Measurements from ENCODE around the gene PLCB3.
"Not testable (repeated sequence)": the region's sequence is repeated elsewhere in the genome, so short reads cannot be mapped to it uniquely, and the experiment has no call there.

PLCB3 gene

DNA sequence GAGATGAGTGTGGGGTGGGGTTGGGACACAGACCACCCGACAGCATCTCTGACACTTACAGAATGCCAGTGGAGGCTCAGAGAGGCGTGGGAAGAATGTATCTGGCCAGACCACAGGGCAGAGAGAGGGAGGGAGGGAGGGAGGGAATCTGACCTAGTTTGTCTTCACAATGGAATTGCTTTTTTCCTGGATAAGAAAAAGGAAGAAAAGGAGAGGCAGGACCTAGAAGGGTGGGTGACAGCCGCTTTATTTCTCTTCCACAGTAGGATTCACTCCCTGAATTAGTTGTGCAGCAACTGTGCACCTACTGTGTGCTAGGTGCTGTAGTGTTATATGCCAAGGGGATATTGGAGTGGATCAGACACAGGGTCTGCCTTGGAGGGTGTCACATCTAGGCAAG is 43.4 kb downstream of the PLCB3 start:
- no peak overlapping the region for H3K4me3 ChIP-seq (ENCODE audit: low read depth, low read length)
- no peak for DNase-seq (ENCODE audit: low read depth)

DNA sequence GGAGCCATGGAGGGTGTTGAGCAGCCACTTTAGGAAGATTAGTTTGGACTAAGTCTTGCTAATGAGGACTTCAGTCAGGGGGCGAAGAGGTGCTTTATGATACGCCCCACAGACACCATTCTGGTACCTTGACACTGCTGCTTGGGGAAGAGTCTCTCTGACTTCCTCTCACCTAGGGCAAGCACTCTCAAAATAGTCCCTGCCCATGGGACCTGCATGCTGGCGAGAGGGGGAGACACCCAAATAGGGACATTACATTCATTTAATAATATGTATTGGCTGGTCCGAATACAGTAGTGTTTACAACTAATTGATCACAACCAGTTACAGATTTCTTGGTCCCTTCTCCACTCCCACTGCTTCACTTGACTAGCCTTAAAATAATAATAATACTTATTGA is 44.4 kb downstream of the PLCB3 start:
- no peak for DNase-seq (ENCODE audit: low read depth)
- H3K4me3 ChIP-seq (ENCODE audit: low read depth, low read length) = no peak overlapping the region

DNA sequence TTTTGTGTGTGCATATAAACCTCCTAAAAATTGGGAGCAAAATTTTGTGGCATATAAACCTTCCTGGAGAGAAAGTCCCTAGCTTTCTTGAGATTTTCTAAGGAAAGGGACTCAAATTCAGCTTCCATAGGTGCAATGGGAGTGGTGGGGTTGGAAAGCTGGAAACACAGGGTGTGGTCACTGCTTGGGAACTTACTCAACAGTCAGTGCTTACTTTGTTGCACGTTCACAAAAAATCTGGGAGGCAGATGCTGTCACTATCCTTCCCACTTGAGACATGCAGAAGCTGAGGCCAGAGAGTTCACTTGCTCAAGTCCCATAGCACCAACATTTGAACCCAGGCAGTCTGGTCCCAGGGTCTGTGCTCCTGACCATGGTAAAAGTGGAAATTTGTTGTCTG is 44.9 kb downstream of the PLCB3 start:
- no peak for DNase-seq (ENCODE audit: low read depth)
- no peak overlapping the region for H3K4me3 ChIP-seq (ENCODE audit: low read depth, low read length)

DNA sequence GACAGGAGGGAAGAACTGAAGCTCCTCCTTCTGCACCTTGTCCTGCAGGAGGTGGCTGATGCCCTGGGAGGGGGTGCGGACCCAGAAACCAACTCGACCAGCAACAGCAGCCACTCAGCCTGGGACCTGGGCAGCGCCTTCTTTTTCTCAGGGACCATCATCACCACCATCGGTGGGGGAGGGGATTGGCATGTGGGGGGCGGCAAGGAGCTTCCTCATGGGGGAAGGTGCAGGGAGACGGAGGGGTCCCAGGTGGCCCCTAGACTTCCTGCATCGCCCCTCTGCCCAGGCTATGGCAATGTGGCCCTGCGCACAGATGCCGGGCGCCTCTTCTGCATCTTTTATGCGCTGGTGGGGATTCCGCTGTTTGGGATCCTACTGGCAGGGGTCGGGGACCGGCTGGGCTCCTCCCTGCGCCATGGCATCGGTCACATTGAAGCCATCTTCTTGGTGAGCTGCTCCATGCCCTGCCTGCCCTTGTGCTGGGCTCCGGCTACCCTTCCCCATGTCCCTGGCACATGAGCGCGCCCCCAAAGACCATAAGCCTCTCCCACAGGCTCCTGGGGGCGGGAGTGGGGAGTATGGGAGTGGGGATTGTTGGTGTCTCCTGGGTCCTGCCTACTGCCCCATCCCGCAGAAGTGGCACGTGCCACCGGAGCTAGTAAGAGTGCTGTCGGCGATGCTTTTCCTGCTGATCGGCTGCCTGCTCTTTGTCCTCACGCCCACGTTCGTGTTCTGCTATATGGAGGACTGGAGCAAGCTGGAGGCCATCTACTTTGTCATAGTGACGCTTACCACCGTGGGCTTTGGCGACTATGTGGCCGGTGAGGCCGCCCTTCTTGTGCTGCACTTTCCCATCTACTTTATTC is 45.7 kb downstream of the PLCB3 start:
- no peak for DNase-seq (ENCODE audit: low read depth)
- no peak overlapping the region for H3K4me3 ChIP-seq (ENCODE audit: low read depth, low read length)

DNA sequence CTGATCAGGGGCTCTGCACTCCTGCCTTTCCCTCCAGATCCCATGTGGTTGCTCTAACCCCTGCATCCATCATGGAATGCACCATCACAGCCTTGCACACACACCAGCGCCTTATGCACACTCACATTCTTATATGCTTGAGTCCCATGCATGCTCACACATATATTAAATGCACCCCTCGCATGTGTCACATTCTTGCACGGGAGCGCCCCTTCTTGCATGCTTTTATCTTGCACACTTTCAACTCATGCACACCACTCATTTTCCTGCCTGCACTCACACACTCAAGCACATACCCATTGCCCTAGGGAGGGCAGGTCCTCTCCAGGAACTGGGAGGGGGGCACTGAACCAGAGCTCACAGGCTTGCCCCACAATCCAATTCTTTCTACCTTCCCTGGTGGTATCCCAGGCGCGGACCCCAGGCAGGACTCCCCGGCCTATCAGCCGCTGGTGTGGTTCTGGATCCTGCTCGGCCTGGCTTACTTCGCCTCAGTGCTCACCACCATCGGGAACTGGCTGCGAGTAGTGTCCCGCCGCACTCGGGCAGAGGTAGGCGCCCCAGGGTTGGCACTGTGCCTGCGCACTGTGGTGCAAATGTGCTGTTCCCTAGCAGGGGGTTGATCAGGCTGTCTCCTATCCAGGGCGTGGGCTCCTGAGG is 46.5 kb downstream of the PLCB3 start:
- no peak overlapping the region for H3K4me3 ChIP-seq (ENCODE audit: low read depth, low read length)
- no peak for DNase-seq (ENCODE audit: low read depth)

DNA sequence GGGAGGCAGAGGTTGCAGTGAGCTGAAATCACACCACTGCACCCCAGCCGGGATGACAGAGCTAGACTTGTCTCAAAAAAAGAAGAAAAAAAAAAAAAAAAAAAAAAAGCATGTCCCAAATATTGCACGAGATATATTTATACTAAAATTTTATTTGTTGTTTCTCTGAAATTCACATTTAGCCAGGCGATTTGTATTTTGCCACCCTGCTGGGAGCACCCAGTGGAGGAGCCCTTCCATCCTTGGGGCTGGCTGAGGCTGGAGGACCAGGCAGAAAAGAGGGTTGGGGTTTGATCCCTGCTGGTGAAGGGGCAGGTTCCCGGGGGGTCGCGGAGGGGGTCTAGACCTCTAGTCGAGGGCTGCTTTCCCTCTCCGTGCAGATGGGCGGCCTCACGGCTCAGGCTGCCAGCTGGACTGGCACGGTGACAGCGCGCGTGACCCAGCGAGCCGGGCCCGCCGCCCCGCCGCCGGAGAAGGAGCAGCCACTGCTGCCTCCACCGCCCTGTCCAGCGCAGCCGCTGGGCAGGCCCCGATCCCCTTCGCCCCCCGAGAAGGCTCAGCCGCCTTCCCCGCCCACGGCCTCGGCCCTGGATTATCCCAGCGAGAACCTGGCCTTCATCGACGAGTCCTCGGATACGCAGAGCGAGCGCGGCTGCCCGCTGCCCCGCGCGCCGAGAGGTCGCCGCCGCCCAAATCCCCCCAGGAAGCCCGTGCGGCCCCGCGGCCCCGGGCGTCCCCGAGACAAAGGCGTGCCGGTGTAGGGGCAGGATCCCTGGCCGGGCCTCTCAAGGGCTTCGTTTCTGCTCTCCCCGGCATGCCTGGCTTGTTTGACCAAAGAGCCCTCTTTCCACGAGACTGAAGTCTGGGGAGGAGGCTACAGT is 47.9 kb downstream of the PLCB3 start:
- H3K4me3 ChIP-seq (ENCODE audit: low read depth, low read length) = peak overlapping the region; percentile 24
- DNase-seq (ENCODE audit: low read depth) = no peak

DNA sequence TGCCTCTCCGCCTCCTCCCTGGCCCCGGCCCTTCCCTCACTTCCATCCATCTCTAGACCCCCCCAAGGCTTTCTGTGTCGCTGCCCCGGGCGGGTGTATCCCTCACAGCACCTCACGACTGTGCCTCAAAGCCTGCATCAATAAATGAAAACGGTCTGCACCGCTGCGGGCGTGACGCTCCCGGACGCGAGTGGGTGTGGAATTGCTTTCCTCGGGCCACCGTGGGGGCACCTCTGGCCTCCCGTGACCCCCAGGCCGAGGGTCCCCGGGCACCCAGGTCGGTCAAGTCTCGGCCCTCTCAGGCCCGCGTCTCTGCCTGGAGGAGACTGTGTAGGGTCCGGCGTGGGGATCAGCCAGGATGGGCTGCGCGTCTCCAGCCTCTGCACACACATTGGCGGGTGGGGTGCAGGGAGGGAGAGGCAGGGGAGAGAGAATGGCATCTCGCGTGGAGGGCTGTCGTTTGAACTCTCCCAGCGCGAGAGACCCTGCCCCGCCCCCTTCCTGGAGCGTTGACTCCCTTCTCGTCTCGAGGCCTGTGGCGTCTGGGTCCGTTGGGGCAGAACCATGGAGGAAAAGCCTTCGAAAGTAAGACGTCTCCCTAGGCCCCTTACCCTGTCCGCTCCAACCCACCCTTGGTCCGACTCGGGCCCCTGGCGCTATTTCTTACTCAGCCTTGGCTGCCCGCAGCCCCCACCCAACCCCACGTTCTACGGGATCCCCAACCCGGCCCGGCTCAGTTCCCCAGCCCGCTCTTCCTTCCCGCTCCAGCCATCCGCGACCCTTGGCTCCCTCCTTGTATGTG is 48.7 kb downstream of the PLCB3 start, which contains the start of gene CATSPERZ:
TSS of gene CATSPERZ (plus strand) at position 512 of the 802 bp plus-strand sequence. CDS start at position 565, 53 bp downstream.
- peak within 1 kb of the TSS; percentile 24 for H3K4me3 ChIP-seq (ENCODE audit: low read depth, low read length)
- DNase-seq (ENCODE audit: low read depth) = no peak

DNA sequence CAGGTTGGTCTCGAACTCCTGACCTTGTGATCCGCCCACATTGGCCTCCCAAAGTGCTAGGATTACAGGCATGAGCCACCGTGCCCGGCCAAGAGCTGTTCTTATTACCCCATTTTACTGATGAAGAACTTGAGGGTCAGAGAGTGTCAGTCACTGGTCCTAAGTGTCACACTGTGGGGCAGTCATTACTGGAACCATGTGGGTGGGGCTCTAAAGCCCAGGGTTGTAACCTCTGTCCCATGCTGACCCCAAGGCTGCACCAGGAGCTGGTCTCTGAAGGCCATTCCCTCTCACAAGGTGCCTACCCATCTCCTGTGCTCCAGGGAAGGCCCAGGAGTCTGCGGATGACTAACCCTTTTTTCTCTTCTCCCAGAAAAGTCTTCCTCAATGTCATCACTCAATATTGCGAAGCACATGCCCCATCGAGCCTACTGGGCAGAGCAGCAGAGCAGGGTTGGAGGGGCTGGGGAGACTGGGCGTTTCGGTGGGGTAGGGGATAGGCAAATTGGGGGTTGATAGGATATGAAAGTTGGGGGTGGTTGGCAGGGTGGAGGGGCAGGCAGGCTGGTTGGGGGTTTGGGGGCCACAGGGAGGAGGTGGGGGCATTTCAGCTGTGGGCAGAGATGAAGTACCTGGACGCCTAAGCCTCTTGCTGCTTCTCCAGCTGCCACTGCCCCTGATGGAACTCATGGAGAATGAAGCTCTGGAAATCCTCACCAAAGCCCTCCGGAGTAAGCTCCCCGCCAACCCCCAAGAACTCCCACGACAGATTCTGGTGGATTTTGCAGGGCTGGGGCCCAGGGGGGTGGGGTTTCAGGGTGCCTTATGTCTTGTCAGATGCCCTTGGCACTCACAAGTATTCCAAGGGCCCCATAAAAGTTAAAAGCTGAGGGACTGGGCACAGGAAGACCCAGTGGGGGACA is 52.0 kb downstream of the PLCB3 start:
- no peak overlapping the region for H3K4me3 ChIP-seq (ENCODE audit: low read depth, low read length)
- DNase-seq (ENCODE audit: low read depth) = no peak

DNA sequence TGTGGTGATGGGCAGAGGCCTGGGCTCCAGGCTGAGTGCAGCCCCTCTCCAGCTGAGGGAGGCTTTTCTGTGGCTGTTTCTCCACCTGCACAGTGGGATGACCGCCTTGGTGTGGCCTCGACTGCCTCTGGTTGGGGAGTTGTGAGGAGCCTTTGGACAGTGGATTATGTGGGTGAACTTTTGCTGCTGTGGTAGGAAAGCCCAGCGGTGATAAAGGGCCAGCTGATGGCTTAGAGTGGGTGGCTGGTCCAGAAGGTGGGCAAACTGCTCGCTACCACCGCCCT is 52.6 kb downstream of the PLCB3 start:
- peak overlapping the region; percentile 74 for H3K4me3 ChIP-seq (ENCODE audit: low read depth, low read length)
- no peak for DNase-seq (ENCODE audit: low read depth)

DNA sequence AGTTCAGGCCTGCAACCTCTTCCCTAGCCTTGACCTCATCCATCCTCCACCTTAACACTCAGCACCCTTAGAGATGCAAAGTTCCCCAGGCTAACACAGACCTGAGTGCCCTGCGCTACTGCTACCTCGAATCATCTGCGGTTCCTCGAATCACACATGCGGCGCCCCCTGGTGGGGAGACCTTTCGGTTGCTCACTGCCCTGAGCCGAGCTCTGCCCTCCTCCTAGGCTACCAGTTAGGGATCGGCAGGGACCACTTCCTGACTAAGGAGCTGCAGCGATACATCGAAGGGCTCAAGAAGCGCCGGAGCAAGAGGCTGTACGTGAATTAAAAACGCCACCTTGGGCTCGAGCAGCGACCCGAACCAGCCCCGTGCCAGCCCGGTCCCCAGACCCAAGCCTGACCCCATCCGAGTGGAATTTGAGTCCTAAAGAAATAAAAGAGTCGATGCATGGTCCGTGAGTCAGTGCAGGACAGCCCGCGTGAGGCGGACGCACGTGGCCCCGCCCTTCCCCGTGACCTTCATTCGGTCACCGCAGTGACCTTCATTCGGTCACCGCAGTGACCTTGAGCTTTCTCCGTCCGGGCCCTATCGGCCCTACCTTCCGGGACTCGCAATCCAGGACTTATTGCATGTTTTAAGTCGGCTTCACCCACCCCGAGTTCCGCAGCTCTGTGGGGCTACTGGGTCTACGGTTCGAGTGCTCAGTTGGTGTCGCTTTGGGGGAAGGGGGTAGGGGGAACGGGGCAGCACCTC is 53.2 kb downstream of the PLCB3 start:
- DNase-seq (ENCODE audit: low read depth) = peak; percentile 54
- peak overlapping the region; percentile 74 for H3K4me3 ChIP-seq (ENCODE audit: low read depth, low read length)

DNA sequence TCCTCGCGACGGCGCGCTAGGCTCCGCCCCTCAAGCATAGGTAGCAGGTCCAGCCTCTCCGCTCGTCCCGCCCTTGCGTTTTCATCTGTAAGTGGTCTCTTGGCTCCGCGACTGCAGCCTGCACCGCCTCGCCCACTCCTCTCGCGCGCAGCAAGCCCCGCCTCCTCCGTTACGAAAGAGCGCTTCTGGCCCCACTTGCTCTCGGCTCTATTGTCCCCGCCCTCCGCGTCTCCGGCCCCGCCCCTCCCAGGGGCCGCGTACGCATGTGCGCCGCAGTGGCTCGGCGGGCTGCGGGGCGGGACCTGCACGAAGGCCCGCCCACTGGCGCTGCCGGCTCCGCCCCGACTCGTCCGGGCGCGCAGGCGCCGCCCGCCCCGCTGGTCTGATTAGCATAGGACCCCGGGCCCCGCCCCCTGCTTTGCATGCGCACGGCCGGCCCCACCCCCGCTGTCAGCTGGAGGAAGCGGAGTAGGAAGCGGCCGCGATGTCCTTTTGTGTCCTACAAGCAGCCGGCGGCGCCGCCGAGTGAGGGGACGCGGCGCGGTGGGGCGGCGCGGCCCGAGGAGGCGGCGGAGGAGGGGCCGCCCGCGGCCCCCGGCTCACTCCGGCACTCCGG is 53.9 kb downstream of the PLCB3 start, which contains the start of gene ESRRA:
TSS of gene ESRRA (plus strand) at position 450 of the 616 bp plus-strand sequence. CDS start 1,656 bp downstream, outside the sequence.
- peak; percentile 89 for DNase-seq (ENCODE audit: low read depth)
- H3K4me3 ChIP-seq (ENCODE audit: low read depth, low read length) = peak within 1 kb of the TSS; percentile 74

DNA sequence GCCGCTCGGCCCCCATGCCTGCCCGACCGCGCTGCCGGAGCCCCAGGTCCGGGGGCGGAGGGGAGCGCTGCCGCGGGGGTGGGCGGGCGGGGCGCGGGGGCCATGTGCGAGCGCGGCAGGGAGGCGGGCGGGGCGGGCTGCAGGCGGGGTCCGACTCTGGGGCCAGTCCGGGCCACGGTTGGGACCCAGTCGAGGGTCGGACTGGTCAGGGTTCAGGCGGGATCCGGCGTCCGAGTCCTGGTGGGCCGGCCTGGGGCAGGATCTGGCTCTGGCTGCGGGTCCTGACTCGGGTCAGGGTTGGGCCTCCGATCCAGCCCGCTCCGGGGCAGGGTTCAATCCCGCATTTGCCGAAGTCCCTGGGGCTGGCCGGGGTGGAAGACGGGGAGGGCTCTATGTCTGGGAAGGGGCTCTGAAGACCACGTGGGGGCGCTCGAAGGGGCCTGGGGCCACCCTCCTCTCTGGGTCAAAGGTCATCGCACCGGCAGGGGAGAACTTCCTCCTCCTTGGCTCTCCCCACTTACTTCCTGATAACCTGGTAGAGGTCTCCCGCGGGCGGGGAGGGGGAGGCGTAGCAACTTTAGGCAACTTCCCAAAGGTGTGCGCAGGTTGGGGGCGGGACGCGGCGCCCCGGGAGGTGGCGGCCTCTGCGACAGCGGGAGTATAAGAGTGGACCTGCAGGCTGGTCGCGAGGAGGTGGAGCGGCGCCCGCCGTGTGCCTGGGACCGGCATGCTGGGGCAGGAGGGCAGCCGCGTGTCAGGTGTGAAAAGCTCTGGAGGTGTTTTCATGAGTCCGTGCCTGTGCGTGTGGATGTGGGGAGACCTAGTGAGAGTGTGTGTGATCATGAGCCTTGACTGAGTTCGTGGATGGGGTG is 54.6 kb downstream of the PLCB3 start:
- DNase-seq (ENCODE audit: low read depth) = no peak
- peak overlapping the region; percentile 72 for H3K4me3 ChIP-seq (ENCODE audit: low read depth, low read length)

DNA sequence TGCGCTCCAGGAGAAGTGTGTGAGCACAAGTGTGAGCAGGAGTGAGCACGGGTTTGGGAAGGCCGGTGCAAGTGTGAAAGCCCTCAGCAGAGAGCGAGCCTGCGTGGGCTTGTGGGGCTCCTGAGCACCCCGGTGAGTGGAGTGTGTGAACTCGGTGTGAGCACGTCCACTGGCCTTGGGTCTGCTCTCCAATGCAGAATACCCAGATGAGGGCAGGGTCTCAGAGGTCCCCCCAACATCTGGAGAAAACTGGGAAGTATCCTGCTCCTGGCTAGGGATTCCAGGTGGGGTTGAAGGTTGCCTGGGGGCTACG is 55.2 kb downstream of the PLCB3 start:
- DNase-seq (ENCODE audit: low read depth) = no peak
- H3K4me3 ChIP-seq (ENCODE audit: low read depth, low read length) = peak overlapping the region; percentile 72

DNA sequence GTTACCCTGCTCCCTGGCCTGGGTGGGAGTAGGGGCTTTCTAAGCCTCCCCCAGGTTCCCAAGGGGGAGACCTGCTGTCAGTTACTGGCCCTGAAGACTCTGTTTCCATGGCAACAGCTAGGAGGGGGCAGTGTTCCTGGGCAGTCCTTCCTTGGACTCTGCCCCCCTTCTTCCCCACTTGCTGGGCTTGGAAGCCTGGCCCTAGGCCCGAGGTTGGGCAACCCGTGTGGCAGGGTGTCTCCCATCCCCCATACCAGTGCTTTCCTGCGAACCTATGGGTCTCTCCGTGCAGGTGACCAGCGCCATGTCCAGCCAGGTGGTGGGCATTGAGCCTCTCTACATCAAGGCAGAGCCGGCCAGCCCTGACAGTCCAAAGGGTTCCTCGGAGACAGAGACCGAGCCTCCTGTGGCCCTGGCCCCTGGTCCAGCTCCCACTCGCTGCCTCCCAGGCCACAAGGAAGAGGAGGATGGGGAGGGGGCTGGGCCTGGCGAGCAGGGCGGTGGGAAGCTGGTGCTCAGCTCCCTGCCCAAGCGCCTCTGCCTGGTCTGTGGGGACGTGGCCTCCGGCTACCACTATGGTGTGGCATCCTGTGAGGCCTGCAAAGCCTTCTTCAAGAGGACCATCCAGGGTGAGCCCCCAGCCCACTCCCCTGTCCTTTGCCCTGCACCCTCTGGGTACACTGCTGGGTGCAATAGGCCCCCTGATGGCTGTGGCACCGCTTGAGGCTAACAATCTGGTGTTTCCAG is 55.7 kb downstream of the PLCB3 start:
- DNase-seq (ENCODE audit: low read depth) = no peak
- H3K4me3 ChIP-seq (ENCODE audit: low read depth, low read length) = peak overlapping the region; percentile 72

DNA sequence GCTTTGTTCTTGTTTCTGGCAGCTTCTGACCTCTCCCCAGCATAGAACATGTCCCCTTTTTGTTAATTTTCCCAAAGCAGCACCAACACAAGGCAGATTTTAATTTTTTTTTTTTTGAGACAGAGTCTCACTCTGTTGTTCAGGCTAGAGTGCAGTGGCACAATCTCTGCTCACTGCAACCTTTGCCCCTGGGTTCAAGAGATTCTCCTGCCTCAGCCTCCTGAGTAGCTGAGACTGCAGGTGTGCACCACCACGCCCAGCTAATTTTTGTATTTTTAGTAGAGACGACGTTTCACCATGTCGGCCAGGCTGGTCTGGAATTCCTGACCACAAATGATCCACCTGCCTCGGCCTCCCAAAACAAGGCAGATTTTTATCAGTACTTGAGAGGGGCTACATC is 56.5 kb downstream of the PLCB3 start:
- not testable (repeated sequence) for H3K4me3 ChIP-seq (ENCODE audit: low read depth, low read length); DNase-seq (ENCODE audit: low read depth)

DNA sequence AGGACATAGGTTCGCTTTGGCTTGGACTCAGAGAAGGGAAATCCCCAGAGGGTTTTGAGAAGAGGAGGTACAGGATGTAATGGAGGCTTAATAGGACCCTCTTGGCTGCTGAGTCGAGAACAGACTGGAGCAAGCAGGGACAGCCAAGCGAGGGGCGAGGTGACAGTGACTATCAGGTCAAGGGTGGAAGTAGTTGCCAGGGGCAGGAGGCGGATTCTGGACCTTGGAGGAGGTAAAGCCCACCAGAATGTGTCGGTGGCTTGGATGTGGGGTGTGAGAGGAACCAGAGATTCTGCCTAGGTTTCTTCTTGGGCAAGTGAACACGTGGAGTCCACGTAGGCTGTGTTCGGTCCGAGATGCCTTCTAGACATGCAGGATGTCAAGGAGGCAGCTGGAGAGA is 61.6 kb downstream of the PLCB3 start:
- no peak for DNase-seq (ENCODE audit: low read depth)
- H3K4me3 ChIP-seq (ENCODE audit: low read depth, low read length) = no peak overlapping the region

Measured in skeletal muscle cell (primary cell).